DMS79 (cell line): Measurements from ENCODE around the gene EFNB2.
A peak's percentile ranks its signal among the peaks of the same experiment; 100 is the strongest.

Experiments used
- DNase-seq: peaks from one replicate; lab custom pipeline; 2025; lab: John Stamatoyannopoulos, UW

Gene EFNB2, protein sequence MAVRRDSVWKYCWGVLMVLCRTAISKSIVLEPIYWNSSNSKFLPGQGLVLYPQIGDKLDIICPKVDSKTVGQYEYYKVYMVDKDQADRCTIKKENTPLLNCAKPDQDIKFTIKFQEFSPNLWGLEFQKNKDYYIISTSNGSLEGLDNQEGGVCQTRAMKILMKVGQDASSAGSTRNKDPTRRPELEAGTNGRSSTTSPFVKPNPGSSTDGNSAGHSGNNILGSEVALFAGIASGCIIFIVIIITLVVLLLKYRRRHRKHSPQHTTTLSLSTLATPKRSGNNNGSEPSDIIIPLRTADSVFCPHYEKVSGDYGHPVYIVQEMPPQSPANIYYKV

DNA sequence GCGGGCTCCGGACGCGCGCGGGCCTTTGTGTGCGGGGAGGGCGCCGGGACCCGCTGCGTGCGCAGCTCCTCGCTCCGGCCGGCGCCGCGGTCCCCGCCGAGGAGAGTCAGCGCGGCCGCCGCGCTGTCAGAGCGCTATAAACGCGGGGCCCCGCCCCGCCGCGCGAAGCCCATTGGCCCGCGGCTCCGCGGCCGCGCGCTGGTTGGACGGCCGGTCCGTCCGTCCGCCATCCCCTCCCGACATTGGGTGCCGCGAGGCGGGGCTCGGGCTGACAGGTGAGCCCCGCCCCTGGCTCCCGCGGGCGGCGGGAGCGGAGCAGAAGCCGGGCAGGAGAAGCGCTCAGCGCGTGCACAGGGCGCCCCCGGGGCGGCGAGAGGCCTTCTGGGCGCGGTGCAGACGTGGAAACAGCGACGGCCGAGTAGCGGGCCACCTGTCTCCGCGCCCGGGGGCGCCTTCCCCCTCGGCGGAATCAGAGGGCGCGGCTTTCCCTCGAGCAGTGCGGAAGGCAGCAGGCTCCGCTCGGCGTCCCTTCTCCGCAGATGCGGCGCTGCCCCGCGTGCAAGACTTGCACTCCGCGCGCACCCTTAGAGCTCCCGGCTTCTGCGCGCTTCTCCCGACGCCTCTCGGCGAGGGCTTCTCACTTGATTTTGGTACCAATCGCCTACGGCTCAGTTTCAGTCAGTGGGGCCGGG, at the start of gene EFNB2:
TSS of gene EFNB2 (minus strand) at position 111 of the 692 bp plus-strand sequence. CDS start 698 bp downstream, outside the sequence.
- DNase-seq, result peak; percentile 86

DNA sequence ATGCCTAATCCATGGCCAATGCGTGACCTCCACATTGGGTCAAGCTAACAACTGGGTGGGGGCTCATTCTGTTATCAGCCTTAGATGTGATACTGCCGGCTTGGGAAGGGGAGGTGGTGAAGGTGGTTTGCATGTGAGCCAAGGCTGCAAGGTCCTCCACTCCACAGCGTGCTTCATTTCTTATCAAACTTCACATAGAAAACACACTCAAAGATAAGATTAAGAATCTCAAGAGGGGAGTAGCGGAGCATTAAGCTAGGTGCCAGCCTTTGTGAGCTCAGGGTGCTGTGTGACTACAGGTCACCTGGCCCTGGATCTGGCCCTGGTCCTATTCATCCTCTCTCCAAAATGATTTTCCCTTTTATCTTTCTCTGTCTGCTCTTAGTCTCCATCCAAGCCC, 45.8 kb upstream of the EFNB2 start:
- DNase-seq, result no peak

DNA sequence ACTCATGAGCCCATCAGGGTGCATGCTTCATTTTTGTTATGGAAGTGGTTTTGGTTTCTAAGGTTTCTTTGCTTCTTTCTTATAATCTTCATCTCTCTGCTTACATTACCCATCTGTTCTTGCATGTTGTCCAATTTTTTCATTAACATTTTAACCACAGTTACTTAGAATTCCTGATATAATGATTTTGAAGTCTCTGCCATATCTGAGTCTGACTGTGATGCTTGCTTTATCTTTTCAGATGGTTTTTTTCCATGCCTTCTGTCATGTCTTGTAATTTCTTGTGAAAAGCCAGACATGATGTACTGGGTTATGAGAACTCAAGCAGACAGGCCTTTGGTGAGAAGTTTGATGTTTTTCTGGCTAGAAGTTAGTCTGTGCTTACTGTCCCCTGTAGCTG, 40.4 kb upstream of the EFNB2 start:
- no peak for DNase-seq

DNA sequence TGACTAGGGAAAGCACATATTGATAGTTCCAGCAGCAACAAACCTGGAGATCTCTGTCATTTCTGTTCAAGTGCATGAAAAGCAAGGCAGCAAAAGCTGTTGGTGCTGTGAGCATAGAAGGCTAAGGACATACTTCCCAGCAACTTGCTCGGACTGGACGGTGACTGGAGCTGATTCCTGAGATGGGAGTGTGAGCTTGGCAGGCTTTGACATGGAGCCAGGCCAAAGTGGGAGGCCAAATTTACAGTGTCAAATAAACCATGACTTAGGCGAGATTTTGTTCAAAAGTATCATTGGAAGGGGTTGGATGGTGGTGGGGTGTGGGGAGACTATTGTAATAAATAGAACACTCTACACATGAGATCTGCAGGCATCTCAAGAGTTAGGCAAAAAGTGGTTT, 38.4 kb upstream of the EFNB2 start:
- DNase-seq, result no peak

DNA sequence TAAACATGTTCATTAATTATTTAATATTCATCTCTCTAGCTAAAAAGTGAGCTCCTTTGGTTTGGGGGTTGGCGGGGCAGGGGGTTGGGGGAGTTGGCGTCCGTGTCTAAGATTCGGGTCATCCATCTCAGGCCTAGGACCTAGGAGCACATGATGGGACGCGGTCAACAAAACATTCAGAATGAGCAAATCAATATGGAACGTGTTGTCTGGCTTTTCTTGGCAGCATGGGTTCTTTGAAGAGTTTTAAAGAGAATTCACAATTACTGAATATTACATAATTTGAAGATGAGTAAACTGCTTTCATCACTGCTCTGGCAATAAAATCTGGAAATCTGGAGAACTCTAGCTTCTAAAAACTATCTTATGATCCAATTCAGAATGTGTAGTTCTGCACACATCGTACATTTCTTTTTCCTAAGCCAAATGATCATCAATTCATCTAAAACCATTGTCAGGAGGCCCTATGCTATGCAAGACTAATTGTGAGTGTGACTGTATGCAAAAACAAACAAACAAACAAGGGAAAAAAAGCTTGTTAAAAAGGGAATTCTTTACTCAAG, 37.9 kb upstream of the EFNB2 start:
- no peak for DNase-seq

DNA sequence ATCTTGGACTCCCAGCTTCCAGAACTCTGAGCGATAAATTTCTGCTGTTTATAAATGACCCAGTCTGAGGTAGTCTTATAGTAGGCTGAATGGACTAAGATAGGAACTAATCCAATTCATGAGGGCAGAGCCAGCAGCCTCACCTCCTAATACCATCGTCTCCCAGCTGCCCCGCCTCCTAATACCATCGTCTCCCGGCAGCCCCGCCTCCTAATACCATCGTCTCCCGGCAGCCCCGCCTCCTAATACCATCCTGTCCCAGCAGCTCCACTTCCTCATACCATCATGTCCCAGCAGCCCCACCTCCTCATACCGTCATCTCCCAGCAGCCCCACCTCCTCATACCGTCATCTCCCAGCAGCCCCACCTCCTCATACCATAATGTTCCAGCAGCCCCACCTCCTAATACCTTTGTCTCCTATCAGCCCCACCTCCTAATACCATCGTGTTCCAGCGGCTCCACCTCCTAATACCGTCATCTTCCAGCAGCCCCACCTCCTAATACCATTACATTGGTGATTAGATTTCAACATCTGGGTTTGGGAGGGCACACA, 34.9 kb upstream of the EFNB2 start:
- DNase-seq, result no peak

DNA sequence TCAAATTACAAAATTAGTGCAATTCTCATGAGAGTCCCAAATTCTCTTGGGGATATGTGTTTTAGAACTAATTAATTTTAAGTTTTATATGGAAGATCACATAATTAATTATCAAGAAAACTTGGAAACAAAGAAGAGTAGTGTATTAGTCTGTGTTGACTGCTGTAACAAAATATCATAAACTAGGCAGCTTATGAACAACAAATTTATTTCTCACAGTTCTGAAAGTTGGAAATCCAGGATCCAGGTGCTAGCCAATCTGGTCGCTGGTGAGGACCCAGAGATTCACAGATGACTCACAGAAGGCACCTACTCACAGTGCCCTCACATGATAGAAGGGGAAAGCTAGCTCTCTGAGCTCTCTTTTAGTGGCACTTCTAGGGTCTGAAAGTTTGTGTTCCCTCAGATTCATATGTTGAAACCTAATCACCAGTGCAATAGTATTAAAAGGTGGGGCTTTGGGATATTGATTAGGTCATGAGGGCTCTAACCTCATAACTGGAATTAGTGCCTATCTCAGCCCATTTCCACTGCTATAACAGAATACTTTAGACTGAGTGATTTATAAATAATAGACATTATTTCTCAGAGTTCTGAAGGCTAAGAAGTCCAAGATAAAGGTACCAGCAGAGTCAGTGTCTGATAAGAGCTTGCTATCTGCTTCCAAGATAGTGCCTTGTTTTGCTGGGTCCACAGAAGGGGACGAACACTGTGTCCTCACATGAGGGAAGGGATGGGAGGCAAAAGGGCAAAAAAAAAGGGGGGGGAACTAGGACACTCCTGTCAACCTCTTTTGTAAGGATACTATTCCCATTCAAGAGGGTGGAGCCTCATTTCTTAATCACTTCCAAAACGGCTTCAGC, 34.0 kb upstream of the EFNB2 start:
- DNase-seq, result no peak

DNA sequence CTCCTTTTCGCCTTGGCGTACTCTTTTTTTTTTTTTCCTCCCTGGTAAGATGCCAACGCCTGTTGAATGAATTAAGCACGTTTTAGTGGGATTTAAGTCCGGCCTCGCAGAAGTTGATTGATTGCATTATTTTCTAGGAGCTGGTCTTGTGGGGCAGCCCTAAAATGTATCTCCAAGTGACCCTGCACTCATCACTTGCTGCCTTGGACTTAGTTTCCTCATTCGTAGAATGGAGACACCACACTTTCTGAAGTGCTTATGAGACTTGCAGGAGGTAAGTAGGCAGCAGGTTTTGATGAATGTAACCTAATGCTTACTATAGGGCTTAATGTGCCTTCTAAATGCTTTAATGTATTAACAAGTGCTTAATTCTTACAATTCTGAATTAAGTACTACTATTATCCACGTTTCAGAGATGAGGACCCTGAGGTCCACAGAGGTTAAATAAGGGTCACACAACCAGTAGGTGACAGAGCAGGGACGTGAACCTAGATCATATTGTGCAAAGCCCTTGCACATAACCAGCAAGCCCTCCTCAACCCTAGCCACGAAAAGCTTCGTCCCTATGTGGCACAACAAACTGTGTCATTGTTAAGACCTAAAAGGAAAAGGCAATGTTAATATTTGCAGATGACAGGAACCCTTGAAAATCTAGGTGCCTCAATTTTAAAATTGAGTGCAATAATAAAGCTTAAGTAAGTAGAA, 33.0 kb upstream of the EFNB2 start:
- no peak for DNase-seq

DNA sequence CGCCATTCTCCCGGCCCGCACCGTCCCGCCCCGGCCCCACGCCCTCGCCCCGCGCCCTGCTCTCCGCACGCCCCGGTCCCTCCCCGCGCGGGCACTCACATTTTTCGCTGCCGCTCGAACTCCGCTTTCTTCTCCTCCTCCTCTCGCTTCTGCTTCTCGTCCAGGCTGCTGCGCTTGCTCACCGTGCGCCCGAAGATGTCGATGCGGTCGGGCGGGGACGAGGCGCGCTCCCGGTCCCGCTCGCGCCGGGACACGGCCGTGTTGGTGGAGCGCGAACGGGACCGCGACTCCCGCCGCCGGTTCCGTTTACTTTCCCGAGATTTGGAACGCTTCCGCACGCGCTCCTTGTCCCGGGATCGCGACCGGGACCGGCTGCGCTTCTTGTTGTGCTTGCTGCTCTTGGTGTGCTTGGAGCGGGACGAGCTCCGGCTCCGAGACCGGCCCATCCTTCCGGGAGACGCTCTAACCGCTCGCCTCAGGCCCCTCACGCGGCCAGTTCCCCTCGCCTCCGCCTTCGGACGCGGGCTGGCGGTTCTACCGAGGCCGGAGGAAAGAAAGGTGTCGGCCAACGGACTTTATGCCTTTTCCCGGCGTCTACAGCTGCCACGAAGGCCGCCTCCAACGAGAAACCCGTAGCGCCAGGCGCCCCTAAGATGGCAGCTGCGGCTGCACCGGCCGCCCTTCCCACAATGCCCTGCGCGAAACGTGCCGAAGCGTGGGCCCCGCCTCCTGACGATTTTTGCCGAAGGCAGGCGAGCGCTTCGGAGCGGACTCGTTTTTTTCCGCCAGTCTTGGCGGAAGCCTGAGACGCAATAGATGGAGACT, 32.2 kb upstream of the EFNB2 start, which contains the start of gene ARGLU1:
TSS of gene ARGLU1 (minus strand) at position 664 of the 825 bp plus-strand sequence. CDS start at position 446, 218 bp downstream.
- DNase-seq, result peak; percentile 96

DNA sequence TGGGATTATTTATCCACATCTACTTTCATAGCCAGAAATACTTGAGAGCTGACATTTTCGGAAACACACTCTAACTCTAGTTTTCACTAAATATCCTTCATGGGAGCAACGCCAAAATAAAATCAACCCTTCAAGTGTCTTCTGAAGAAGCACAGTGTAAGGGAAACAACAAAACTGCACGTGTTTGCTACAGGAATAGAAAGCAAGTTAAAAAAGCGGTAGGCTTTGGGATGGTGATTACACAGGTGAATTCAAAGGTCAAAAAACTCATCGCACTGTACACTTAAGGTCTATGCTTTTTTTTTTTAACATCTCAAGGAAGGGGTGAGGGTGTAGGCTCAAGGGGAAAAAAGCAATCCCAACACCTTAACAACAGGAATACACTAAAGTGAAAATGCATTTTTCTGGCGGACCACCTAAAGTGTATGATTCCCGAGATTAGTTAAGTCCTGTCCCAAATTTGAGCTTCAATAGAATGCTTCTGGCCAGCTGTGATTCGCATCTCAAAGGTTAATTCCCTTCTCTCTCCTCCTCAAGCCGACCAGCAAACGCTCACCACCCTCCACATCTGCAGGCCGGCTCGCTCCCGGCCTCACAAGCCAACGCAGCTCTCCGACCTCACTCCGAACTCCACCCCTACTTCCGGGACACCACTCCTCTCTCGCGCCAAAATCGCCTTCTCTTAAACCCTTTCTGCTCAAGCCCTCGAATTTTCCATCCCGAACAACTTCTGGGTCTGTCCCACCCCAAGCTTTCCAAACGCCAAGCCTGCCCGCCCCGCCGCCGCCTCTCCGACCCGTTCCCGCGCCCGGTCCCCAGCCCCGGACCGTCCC, 31.4 kb upstream of the EFNB2 start:
- peak; percentile 49 for DNase-seq

DNA sequence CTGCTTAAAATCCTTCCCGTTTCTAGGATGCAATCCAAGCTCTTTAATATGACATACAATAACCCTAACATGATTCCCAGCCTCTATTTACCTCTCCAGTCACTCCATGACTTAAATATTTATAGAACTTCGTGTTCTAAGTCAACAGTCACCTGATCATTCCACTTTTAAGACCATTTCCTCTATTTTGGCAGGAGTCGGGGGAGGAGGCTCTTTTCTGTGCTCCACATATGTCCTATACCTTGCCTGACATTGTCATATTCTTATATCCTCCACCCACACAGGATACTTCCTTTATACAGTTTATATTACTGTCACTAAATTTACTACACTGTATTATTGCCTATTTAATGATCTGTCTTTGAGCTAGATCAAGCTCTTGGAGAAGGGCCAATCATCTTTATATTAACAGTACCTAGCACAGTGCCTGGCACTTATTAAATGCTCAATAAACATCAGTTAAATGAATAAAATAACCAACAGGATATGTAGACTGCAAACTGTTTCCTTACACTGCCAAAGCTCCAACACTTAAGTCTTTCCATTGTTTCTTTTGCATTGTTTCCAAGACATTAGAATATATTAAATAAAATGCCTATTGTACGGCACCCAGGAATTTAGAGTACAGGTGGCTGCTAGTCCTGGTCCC, 29.8 kb upstream of the EFNB2 start:
- no peak for DNase-seq

DNA sequence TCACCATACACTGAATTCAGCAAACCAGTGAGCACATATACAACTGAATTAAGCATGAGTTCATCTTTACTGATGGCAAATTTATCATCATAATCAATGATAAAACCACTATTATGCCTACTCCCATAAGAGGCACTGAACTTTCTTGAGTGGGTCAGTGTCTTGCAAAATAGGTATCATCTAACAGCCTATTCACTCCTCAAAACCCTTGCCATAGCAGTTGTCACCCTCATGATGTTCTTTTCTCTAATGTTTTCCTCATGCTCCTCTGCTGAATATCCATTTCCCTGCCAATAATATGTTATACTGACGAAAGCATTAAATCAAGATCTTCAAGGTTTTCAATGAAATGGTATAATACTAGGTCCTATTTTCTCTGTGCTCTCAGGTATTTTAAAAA, 26.8 kb upstream of the EFNB2 start:
- no peak for DNase-seq

DNA sequence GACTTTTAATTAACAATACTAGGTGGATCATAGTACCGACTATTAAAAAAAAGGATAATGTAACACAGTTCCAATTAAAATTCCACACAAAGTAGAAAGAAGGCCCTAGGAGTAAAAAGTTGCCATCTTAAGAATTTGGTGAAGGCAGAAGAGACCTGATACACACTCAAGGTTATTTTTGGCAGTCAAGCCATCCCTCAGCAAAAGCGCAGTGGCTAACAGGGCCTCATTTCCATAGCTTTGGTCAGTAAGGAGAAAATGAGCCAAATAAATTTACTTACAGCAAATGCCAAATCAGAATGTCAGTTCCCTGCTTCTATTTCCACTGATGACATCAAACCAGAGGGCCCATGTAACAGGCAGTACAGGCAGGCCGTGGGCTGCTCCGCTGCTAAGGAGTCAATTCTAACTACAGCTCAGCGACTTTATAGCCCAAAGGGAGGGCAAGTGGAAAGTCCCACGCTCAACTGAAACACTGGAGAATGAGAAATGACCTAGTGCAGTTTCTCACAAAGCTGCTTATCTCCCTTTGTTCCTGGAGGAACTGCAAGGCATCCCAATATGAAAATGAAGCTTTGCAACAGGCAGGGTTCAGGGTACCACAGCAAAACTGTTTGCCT, 26.2 kb upstream of the EFNB2 start:
- no peak for DNase-seq

DNA sequence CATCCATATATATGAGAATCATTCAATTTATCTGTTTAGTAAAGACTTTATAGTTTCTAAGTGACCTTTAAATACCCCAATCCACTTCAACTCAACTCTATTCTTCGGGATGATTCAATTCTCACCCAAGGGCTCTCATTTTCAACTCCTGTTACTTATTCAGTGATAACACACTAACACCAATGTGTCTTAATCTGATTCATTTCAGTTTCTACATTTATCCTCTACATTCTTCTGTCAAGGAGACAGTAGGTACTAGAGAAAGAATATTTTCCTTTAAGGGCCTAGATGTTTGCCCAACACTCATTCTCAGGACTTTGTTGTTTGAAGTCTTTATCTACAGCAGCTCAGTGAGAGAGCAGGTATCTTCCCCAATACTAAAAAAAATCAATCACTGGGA, 25.4 kb upstream of the EFNB2 start:
- no peak for DNase-seq

DNA sequence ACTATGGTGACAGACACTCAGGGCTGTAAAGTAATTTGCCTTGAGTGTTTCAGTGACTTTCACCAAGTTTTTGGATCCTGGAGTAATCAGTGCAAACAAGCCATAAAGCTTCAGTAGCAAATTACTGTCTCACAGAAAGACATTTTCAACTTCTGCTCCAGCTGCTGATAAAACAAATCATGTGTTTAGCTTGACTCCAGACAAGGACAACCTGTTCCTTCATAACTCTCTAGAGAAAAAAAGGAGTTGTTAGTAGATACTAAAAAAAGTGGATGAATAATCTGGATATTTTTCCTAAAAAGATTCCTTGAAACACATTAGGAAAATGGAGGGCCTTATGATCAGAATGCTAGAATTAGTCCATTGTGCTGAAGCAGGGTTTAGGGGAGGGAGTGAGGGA, 23.1 kb upstream of the EFNB2 start:
- DNase-seq, result no peak

DNA sequence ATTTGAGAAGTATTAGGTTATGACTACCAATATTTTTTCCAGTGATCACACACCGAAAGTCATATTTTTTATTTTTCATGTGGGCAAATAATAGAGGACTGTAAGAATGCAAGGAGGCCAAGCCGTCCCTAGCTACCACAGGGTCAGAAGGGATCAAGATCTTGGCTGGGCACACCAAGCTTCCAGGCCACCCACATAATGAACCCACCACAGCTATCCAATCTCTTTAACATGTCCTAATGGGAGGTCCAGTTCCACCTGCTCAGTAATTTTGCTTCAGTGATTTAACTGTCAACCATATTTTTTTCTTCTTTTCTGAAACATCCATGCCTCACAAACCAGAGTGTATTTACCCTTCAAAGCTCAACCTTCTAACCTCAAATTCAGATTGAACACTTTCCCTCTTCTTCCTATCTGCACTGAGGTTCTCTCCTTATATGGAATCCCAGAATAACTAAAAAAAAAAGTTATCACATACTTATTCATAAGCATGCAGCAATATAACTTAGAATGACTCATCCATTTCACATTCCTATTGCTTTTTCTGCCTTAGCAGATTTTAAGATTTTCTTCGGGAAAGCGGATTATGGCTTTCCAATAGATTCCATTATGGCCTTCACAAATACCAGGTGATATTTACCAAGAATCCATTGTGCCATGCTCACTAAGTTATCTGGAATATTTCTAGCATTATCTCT, 20.3 kb upstream of the EFNB2 start:
- no peak for DNase-seq

DNA sequence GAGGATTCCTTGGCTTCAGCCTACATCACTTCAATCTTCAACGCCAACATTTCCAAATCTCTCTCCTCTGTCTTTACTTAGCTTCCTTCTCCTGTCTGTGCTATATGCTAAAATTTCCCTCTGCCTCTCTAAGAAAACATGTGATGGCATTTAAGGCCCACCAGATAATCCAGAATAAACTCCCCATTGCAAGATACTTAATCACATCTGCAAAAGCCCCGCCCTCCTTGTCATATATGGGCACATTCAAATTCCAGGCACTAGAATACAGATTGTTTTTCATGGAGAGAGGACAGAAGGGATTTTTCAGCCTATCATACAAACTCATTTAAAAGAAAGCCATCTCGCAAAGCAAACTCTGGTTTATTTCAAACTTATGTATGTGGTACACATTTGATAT, 16.3 kb upstream of the EFNB2 start:
- no peak for DNase-seq

DNA sequence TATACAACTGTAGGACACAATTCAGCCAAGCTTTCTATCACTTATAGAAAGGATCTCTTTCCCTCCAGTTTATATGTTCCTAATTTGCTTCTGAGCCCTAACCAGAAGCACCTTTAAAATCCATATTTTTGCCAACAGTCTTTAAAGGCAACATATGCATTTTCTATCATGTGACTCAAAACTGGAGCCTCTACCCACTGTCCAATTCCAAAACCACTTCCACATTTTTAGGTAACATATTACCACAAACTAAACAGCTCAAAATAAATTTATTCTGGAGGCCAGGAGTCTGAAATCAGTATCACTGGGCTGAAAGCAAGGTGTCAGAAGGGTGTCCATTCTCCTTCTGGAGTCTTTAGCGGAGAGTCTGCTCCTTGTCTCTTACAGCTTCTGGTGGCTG, 15.9 kb upstream of the EFNB2 start:
- DNase-seq, result no peak
